DND-41 (cell line): ENCODE measurements around the gene SLC35A4.
"Not testable (repeated sequence)": the region's sequence is repeated elsewhere in the genome, so short reads cannot be mapped to it uniquely, and the experiment has no call there.

Experiments used
- EZH2 ChIP-seq: IDR thresholded peaks from 3 replicates; pipeline ENCODE4 v1.6.1; 2012; ENCODE audit warnings: borderline replicate concordance, low read depth, mild to moderate bottlenecking, moderate library complexity, low read length, inconsistent platforms; ENCODE audit not compliant: severe bottlenecking
- TF ChIP-seq, protein P1 (sequence below): IDR thresholded peaks from 2 replicates; pipeline ENCODE4 v1.5.1; 2012; ENCODE audit warnings: borderline replicate concordance, low read length, moderate library complexity, mild to moderate bottlenecking; ENCODE audit not compliant: poor library complexity, severe bottlenecking; ENCODE audit errors: extremely low read depth

DNA sequence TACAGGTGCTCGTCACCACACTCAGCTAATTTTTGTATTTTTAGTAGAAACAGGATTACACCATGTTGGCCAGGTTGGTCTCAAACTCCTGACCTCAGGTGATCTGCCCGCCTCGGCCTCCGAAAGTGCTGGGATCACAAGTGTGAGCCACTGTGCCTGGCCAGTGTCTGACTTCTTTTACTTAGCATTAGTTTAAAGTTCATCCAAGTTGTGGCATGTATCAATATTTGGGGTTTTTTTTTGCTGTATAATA lies 38.7 kb downstream of the SLC35A4 start:
- TF ChIP-seq, protein P1, sequence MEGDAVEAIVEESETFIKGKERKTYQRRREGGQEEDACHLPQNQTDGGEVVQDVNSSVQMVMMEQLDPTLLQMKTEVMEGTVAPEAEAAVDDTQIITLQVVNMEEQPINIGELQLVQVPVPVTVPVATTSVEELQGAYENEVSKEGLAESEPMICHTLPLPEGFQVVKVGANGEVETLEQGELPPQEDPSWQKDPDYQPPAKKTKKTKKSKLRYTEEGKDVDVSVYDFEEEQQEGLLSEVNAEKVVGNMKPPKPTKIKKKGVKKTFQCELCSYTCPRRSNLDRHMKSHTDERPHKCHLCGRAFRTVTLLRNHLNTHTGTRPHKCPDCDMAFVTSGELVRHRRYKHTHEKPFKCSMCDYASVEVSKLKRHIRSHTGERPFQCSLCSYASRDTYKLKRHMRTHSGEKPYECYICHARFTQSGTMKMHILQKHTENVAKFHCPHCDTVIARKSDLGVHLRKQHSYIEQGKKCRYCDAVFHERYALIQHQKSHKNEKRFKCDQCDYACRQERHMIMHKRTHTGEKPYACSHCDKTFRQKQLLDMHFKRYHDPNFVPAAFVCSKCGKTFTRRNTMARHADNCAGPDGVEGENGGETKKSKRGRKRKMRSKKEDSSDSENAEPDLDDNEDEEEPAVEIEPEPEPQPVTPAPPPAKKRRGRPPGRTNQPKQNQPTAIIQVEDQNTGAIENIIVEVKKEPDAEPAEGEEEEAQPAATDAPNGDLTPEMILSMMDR: not testable (repeated sequence)
- TF ChIP-seq EZH2: not testable (repeated sequence)
